Fibroblast of lung (primary cell): ENCODE results near the gene MBNL1.

Source experiments
- EZH2 ChIP-seq: IDR thresholded peaks from 2 replicates; pipeline ENCODE4 v1.5.1; 2012; ENCODE audit warnings: low read length, control low read depth, mild to moderate bottlenecking; ENCODE audit errors: missing control alignments
- TF ChIP-seq, protein P1 (sequence below), 2 donors: IDR thresholded peaks in 1 of 2; conservative IDR thresholded peaks in 1 of 2; 1 replicate in 1 of 2; 2 replicates in 1 of 2; pipeline ENCODE4 v1.5.1; 2011 to 2012; ENCODE audit warnings: low read length in 2 of 2, control low read depth in 1 of 2, inconsistent platforms in 1 of 2, low read depth in 1 of 2, mild to moderate bottlenecking in 1 of 2

DNA sequence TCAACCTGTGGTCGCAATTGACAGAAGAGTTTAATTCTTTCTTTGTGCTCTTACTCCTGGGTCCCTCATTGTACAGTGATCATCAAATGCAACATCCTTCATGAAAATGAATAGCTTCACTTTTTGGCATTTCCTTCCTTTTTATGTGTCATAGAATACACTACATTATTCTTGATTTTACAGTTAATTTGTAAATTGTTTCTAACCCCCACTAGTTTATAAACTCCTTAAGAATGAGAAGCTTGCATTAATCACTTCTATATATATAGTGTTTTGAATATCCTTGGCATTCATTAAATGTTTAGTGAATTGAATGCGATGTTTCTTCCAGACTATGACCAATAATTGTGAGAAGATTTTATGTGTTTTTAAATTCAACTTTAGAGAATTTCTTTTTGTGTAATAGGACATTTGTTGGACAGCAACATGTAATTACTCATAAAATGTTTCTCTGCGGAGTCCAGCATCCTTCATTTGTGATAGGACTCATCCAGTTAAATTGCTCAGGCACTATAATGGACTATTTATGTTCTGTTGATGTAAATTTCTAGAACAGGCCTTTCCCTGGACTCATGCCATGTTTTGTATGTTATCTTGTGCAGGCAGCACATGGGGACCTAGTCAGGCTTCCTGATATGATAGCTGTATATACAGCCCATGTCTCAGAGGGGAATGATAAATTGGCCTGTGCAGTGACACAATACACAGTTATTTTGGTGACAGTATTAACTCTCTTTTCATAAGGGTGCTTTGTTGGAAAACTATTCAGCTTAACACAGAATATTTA lies 51.3 kb downstream of the MBNL1 start:
- no peak for TF ChIP-seq EZH2
- TF ChIP-seq, protein P1, sequence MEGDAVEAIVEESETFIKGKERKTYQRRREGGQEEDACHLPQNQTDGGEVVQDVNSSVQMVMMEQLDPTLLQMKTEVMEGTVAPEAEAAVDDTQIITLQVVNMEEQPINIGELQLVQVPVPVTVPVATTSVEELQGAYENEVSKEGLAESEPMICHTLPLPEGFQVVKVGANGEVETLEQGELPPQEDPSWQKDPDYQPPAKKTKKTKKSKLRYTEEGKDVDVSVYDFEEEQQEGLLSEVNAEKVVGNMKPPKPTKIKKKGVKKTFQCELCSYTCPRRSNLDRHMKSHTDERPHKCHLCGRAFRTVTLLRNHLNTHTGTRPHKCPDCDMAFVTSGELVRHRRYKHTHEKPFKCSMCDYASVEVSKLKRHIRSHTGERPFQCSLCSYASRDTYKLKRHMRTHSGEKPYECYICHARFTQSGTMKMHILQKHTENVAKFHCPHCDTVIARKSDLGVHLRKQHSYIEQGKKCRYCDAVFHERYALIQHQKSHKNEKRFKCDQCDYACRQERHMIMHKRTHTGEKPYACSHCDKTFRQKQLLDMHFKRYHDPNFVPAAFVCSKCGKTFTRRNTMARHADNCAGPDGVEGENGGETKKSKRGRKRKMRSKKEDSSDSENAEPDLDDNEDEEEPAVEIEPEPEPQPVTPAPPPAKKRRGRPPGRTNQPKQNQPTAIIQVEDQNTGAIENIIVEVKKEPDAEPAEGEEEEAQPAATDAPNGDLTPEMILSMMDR (conservative IDR thresholded peaks at IDR 0.05 in 1 of 2, IDR thresholded peaks at IDR 0.05 in 1 of 2; ENCODE audit: low read depth in 1 of 2, low read length in 2 of 2): no peak
